ENCODE measurements around the gene ZG16. TPM values are rescaled to one million over a fixed set of nuclear protein-coding genes. Genes with fewer than 3 reads are reported as not detected.
"Not testable (repeated sequence)": the region's sequence is repeated elsewhere in the genome, so short reads cannot be mapped to it uniquely, and the experiment has no call there.

The ZG16 gene
- total RNA-seq, 2 donors from 2014 or later: not detected

DNA sequence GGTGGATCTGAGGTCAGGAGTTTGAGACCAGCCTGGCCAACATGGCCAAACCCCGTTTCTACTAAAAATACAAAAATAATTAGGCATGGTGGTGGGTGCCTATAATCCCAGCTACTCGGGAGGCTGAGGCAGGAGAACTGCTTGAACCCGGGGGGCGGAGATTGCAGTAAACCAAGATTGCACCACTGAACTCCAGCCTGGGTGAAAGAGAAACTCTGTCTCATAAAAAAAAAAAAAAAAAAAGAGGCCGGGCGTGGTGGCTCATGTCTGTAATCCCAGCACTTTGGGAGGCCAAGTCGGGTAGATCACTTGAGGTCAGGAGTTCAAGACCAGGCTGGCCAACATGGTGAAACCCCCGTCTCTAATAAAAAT lies 16.8 kb upstream of the ZG16 start:
- H3K9me3 Mint-ChIP-seq; H3K36me3 Mint-ChIP-seq; DNase-seq (ENCODE audit: low spot score); H3K27me3 Mint-ChIP-seq; H3K4me3 Mint-ChIP-seq; H3K27ac Mint-ChIP-seq; ATAC-seq: not testable (repeated sequence)
- H3K4me1 Mint-ChIP-seq (ENCODE audit: low read depth in 2 of 2): peaks cover 8 to 12% of the 10 kb centered on the region in 2 donors

- Mint-ChIP-seq H3K4me1 (ENCODE audit: low read depth in 2 of 2) (peaks cover 8 to 12% of the 10 kb centered on the region in 2 donors), H3K9me3 (no peaks in the 10 kb centered on the region), H3K4me3 (no peak overlapping the region), H3K27ac (no peak overlapping the region), H3K27me3 (peaks cover 0 to 3% of the 10 kb centered on the region in 2 donors), H3K36me3 (no peaks in the 10 kb centered on the region)
- DNase-seq (ENCODE audit: low spot score) (no peak), ATAC-seq (no peak)
These were observed 16.2 kb upstream of the ZG16 start for GRCh38 chr16:29761882-29762281.

DNA sequence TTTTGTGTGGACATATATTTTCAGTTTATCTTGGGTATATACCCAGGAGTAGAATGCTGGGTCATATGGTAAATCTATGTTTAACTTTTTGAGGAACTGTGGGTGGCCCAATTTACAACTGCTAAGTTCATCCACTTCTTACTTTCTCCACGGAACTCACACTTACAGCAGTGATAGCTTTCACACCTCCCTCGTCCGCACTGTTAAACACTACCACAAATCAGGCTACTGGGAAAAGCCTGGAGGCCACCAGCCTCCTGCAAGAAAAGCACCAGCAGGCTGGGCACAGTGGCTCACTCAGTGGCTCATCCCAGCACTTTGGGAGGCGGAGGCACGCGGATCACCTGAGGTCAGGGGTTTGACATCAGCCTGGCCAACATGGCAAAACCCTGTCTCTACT lies 14.7 kb upstream of the ZG16 start:
- DNase-seq (ENCODE audit: low spot score): no peak
- Mint-ChIP-seq H3K4me1 (ENCODE audit: low read depth in 2 of 2) (peaks cover 8 to 12% of the 10 kb centered on the region in 2 donors), H3K4me3 (peak overlapping the region; percentile 39), H3K27me3 (peaks cover 0 to 3% of the 10 kb centered on the region in 2 donors), H3K36me3 (no peaks in the 10 kb centered on the region), H3K9me3 (no peaks in the 10 kb centered on the region), H3K27ac (peak overlapping the region in 1 of 2 donors; percentile 46)
- peak in 1 of 2 donors; percentile 70 for ATAC-seq

GRCh38 chr16:29765167-29766032 lies 12.7 kb upstream of the ZG16 start:
- Mint-ChIP-seq H3K4me3 (no peak overlapping the region), H3K27me3 (peaks cover 0 to 3% of the 10 kb centered on the region in 2 donors), H3K9me3 (no peaks in the 10 kb centered on the region), H3K27ac (no peak overlapping the region), H3K36me3 (no peaks in the 10 kb centered on the region), H3K4me1 (ENCODE audit: low read depth in 2 of 2) (peaks cover 8 to 9% of the 10 kb centered on the region in 2 donors)
- no peak for DNase-seq (ENCODE audit: low spot score)
- no peak for ATAC-seq

DNA sequence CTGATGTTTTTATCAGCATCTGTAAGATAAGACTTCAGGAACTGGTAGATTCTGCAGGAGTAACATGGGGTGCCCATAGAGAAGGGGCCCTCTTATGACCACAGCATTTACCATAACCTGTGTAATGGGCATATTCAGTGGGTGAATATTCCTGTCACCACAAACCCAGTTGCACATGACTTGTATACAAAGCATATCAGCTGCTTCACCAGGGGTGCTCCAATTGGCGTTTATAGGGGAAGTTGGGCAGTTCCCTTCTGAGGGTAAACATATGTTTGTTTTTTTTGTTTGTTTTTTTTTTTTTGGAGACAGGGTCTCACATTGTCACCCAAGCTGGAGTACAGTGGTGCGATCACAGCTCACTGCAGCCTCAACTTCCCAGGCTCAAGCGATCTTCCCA lies 11.5 kb upstream of the ZG16 start:
- Mint-ChIP-seq H3K27me3 (peaks cover 0 to 3% of the 10 kb centered on the region in 2 donors), H3K27ac (no peak overlapping the region), H3K36me3 (no peaks in the 10 kb centered on the region), H3K9me3 (no peaks in the 10 kb centered on the region), H3K4me3 (no peak overlapping the region), H3K4me1 (ENCODE audit: low read depth in 2 of 2) (peaks cover 7 to 8% of the 10 kb centered on the region in 2 donors)
- ATAC-seq: no peak
- DNase-seq (ENCODE audit: low spot score): no peak

GRCh38 chr16:29767062-29767461 lies 11.0 kb upstream of the ZG16 start:
- ATAC-seq (no peak), DNase-seq (ENCODE audit: low spot score) (no peak)
- Mint-ChIP-seq H3K27ac (no peak overlapping the region), H3K4me1 (ENCODE audit: low read depth in 2 of 2) (peaks cover 7 to 8% of the 10 kb centered on the region in 2 donors), H3K36me3 (no peaks in the 10 kb centered on the region), H3K4me3 (no peak overlapping the region), H3K9me3 (no peaks in the 10 kb centered on the region), H3K27me3 (peaks cover 0 to 3% of the 10 kb centered on the region in 2 donors)

- Mint-ChIP-seq H3K36me3 (no peaks in the 10 kb centered on the region), H3K27ac (no peak overlapping the region), H3K4me1 (ENCODE audit: low read depth in 2 of 2) (no peaks in the 10 kb centered on the region), H3K27me3 (peaks cover 0 to 3% of the 10 kb centered on the region in 2 donors), H3K4me3 (no peak overlapping the region), H3K9me3 (no peaks in the 10 kb centered on the region)
- no peak for DNase-seq (ENCODE audit: low spot score)
- ATAC-seq: no peak
These were observed 8.5 kb upstream of the ZG16 start for GRCh38 chr16:29769507-29769906.

GRCh38 chr16:29770250-29770929 lies 7.7 kb upstream of the ZG16 start:
- Mint-ChIP-seq H3K27me3 (peaks cover 0 to 3% of the 10 kb centered on the region in 2 donors), H3K4me1 (ENCODE audit: low read depth in 2 of 2) (no peaks in the 10 kb centered on the region), H3K4me3 (no peak overlapping the region), H3K27ac (no peak overlapping the region), H3K9me3 (no peaks in the 10 kb centered on the region), H3K36me3 (no peaks in the 10 kb centered on the region)
- DNase-seq (ENCODE audit: low spot score) (no peak), ATAC-seq (no peak)

DNA sequence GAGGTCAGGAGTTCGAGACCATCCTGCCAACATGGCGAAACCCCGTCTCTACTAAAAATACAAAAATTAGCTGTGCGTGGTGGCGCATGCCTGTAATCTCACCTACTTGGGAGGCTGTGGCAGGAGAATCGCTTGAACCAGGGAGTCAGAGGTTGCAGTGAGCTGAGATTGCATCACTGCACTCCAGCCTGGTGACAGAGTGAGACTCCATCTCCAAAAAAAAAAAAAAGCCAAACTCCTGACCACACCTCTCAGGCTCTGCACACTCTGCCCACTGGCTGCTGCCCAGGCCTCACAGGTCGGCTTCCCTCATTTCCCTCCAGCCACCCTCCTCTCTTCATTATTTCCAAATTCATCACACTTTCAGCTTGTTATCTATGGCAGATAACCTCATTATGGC lies 5.7 kb upstream of the ZG16 start:
- not testable (repeated sequence) for H3K27ac Mint-ChIP-seq; H3K4me3 Mint-ChIP-seq; H3K9me3 Mint-ChIP-seq; H3K27me3 Mint-ChIP-seq; H3K36me3 Mint-ChIP-seq; DNase-seq (ENCODE audit: low spot score); H3K4me1 Mint-ChIP-seq (ENCODE audit: low read depth in 2 of 2); ATAC-seq

DNA sequence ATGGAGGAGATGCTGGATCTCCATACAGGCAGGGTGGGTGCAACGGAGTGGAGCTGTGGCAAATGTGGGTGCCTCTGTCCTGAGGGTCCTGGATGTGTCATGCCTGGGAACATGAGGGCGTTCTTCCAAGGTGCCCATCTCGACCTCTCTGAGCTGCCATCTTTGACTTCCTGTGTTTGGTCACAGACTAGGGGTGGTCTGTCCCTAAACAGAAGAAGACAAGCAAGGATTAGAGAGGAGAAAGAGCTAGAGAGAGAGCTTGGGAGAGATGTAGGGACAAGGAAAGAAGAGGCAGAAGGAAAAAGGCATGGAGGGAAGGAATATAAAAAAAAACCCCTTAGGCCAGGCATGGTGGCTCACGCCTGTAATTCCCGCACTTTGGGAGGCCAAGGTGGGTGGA lies 3.3 kb upstream of the ZG16 start:
- H3K27me3 Mint-ChIP-seq: peaks cover 0 to 3% of the 10 kb centered on the region in 2 donors
- no peaks in the 10 kb centered on the region for H3K9me3 Mint-ChIP-seq
- no peak overlapping the region for H3K27ac Mint-ChIP-seq
- H3K4me1 Mint-ChIP-seq (ENCODE audit: low read depth in 2 of 2): no peaks in the 10 kb centered on the region
- no peak overlapping the region for H3K4me3 Mint-ChIP-seq
- H3K36me3 Mint-ChIP-seq: no peaks in the 10 kb centered on the region
- ATAC-seq: no peak
- DNase-seq (ENCODE audit: low spot score): no peak

DNA sequence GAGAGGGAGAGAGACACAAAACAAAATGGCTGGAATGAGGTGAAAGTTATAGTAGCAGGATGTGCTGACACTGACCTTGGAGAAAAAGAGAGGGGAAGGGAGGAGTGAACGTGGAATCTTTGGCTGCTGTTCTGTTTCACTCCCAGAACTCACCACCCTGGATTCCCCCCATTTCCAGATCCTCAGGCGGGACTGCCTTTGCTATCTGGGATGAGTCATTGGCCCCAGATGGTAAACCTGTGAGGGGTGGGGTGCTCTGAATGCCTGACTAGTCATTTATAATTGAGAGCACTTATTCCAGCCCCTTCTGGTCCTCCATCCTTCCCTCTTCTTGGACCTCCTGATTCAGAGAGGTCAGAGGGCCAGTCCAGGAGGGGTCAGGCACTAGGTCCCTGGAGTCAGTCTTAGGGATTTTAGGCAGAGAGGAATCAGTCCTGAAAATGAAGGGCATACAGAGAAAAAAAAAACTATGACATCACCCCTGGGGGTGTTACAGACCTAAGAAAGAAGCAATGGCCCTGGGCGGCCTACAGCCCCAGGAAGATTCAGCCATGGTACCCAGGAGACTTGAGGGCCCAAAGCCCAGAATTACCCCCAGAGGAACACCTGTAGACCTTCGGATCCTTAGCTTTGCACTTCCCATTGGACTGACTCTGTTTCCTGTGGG lies 2.2 kb upstream of the ZG16 start:
- ATAC-seq: no peak
- no peak overlapping the region for H3K4me3 Mint-ChIP-seq
- peaks cover 0 to 3% of the 10 kb centered on the region in 2 donors for H3K27me3 Mint-ChIP-seq
- no peak for DNase-seq (ENCODE audit: low spot score)
- H3K36me3 Mint-ChIP-seq: no peaks in the 10 kb centered on the region
- H3K4me1 Mint-ChIP-seq (ENCODE audit: low read depth in 2 of 2): no peaks in the 10 kb centered on the region
- no peaks in the 10 kb centered on the region for H3K9me3 Mint-ChIP-seq
- H3K27ac Mint-ChIP-seq: peak overlapping the region in 1 of 2 donors; percentile 38

- H3K4me1 Mint-ChIP-seq (ENCODE audit: low read depth in 2 of 2): peaks cover 0 to 3% of the 10 kb centered on the region in 2 donors
- H3K36me3 Mint-ChIP-seq: no peaks in the 10 kb centered on the region
- H3K27ac Mint-ChIP-seq: no peak overlapping the region
- ATAC-seq (no peak), DNase-seq (ENCODE audit: low spot score) (no peak)
- H3K4me3 Mint-ChIP-seq: no peak overlapping the region
- H3K27me3 Mint-ChIP-seq: peaks cover 0 to 3% of the 10 kb centered on the region in 2 donors
- H3K9me3 Mint-ChIP-seq: no peaks in the 10 kb centered on the region
These were observed 1.4 kb downstream of the ZG16 start for GRCh38 chr16:29779474-29779873.

DNA sequence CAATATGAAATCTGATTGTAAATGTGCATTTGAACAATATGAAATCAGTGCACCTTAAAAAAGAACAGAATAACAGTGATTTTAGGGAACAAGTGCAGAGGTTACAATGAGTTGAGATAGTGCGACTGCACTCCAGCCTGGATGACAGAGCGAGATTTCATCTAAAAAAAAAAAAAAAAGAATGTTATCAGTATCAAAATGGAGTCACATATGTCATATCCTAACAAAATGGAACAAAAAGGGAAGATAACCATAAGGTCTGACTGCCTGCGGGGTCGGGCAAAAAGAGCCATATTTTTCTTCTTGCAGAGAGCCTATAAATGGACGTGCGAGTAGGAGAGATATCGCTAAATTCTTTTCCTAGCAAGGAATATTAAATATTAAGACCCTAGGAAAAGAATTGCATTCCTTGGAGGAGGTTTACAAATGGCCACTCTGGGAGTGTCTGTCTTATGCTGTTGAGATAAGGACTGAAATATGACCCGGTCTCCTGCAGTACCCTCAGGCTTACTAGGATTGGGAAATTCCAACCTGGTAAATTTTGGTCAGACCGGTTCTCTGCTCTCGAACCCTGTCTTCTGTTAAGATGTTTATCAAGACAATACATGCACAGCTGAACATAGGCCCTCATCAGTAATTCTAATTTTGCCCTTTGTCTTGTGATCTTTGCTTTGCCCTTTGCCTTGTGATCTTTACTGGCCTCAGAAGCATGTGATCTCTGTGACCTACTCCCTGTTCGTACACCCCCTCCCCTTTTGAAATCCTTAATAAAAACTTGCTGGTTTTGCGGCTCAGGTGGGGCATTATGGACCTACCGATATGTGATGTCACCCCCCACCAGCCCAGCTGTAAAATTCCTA lies 5.3 kb downstream of the ZG16 start:
- H3K4me1 Mint-ChIP-seq (ENCODE audit: low read depth in 2 of 2): peaks cover 8 to 11% of the 10 kb centered on the region in 2 donors
- H3K4me3 Mint-ChIP-seq; H3K36me3 Mint-ChIP-seq; DNase-seq (ENCODE audit: low spot score); ATAC-seq; H3K9me3 Mint-ChIP-seq; H3K27ac Mint-ChIP-seq; H3K27me3 Mint-ChIP-seq: not testable (repeated sequence)
